Lung (tissue), 12 donors: ENCODE data around the gene RASAL2. TPM values are rescaled to one million over a fixed set of nuclear protein-coding genes. Genes with fewer than 3 reads are reported as not detected.

Source experiments
- ATAC-seq: fragments of 200-7000 bp; cut with Tn5 transposase; one replicate; pipeline ENCODE4 v1.9.1; 2020; ENCODE audit warnings: moderate number of reproducible peaks; ENCODE audit not compliant: insufficient read depth, low FRiP score
- DNase-seq, 3 donors: peaks; one replicate each; pipeline ENCODE4 v3.0.0-alpha.2; 2013 to 2017
- H3K27ac ChIP-seq, 2 donors: one replicate each; pipeline ENCODE4 v1.5.1; 2013; ENCODE audit warnings: mild to moderate bottlenecking in 2 of 2, moderate library complexity in 2 of 2, control low read depth in 1 of 2, inconsistent platforms in 1 of 2, low read depth in 1 of 2, low read length in 1 of 2
- H3K27me3 ChIP-seq, 3 donors: one replicate each; pipeline ENCODE4 v1.5.1; 2013; ENCODE audit warnings: low read length in 2 of 3; ENCODE audit not compliant: control insufficient read depth in 3 of 3, insufficient read depth in 3 of 3
- H3K36me3 ChIP-seq, 4 donors: one replicate each; pipeline ENCODE4 v1.5.1; 2013; ENCODE audit warnings: low read length in 4 of 4, mild to moderate bottlenecking in 1 of 4, moderate library complexity in 1 of 4; ENCODE audit not compliant: control insufficient read depth in 4 of 4, insufficient read depth in 4 of 4
- H3K4me1 ChIP-seq, 5 donors: one replicate each; pipeline ENCODE4 v1.5.1; 2013; ENCODE audit warnings: low read length in 5 of 5, mild to moderate bottlenecking in 2 of 5, moderate library complexity in 1 of 5; ENCODE audit not compliant: control insufficient read depth in 5 of 5, insufficient read depth in 5 of 5
- H3K4me3 ChIP-seq: one replicate; pipeline ENCODE4 v1.5.1; 2013; ENCODE audit warnings: mild to moderate bottlenecking, control low read depth, moderate library complexity
- H3K9ac ChIP-seq, 2 donors: one replicate each; pipeline ENCODE4 v1.5.1; 2013; ENCODE audit warnings: low read length in 2 of 2, control low read depth in 1 of 2; ENCODE audit not compliant: insufficient read depth in 1 of 2
- H3K9me3 ChIP-seq, 4 donors: one replicate each; pipeline ENCODE4 v1.5.1; 2013; ENCODE audit warnings: low read length in 3 of 4, mild to moderate bottlenecking in 1 of 4, moderate library complexity in 1 of 4; ENCODE audit not compliant: control insufficient read depth in 4 of 4, insufficient read depth in 3 of 4
- WGBS, 2 donors: extraction: QIAGEN DNeasy Blood & Tissue Kit; methylation state at CpG; one replicate each; pipeline ENCODE4 v1.1.7; 2013; 5-methylcytosine and 5-hydroxymethylcytosine counted together
- polyA plus RNA-seq, 2 donors: library from polyadenylated mRNA; stranded (reverse); fragments of 200-250 nt; gene quantifications; one replicate each; pipeline ENCODE4 v1.2.1, GENCODE V29; 2013
- total RNA-seq, 2 donors: library from RNA; depleted of rRNA in 1 of 2; stranded (reverse); fragments of >200 nt in 1 of 2; gene quantifications; one replicate each; pipeline ENCODE4 v1.2.1, GENCODE V29; 2014 to 2021
- TF ChIP-seq, protein P1 (sequence below): IDR thresholded peaks from 2 replicates; pipeline ENCODE4 v1.5.1; 2012; ENCODE audit warnings: mild to moderate bottlenecking; ENCODE audit errors: control extremely low read depth, extremely low read depth
- donor health status: control.
- donor health status: control.
- donor health status: Bipolar disorder and iron deficiency.
- donor health status: healthy.
- donor health status: DM: yes; HTN: yes; CAD: no.

RASAL2 gene
- total and polyA plus RNA-seq, 4 donors: 4.9 to 34.8 (median 15.8) TPM

GRCh38 chr1:178492341-178492740 lies 398.4 kb downstream of the RASAL2 start:
- H3K36me3 ChIP-seq: no peaks in the 10 kb centered on the region
- H3K27ac ChIP-seq: no peak overlapping the region
- H3K9ac ChIP-seq: no peak overlapping the region
- DNase-seq (no peak), ATAC-seq (no peak)
- no peaks in the 10 kb centered on the region for H3K27me3 ChIP-seq
- H3K4me3 ChIP-seq: no peak overlapping the region
- H3K4me1 ChIP-seq: peaks cover 0 to 3% (median 0%) of the 10 kb centered on the region in 5 donors
- TF ChIP-seq, protein P1, sequence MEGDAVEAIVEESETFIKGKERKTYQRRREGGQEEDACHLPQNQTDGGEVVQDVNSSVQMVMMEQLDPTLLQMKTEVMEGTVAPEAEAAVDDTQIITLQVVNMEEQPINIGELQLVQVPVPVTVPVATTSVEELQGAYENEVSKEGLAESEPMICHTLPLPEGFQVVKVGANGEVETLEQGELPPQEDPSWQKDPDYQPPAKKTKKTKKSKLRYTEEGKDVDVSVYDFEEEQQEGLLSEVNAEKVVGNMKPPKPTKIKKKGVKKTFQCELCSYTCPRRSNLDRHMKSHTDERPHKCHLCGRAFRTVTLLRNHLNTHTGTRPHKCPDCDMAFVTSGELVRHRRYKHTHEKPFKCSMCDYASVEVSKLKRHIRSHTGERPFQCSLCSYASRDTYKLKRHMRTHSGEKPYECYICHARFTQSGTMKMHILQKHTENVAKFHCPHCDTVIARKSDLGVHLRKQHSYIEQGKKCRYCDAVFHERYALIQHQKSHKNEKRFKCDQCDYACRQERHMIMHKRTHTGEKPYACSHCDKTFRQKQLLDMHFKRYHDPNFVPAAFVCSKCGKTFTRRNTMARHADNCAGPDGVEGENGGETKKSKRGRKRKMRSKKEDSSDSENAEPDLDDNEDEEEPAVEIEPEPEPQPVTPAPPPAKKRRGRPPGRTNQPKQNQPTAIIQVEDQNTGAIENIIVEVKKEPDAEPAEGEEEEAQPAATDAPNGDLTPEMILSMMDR: no peak
- H3K9me3 ChIP-seq: no peaks in the 10 kb centered on the region
- WGBS, 2 donors: 90 to 94% methylated on average over 11 of the region's 11 CpGs

DNA sequence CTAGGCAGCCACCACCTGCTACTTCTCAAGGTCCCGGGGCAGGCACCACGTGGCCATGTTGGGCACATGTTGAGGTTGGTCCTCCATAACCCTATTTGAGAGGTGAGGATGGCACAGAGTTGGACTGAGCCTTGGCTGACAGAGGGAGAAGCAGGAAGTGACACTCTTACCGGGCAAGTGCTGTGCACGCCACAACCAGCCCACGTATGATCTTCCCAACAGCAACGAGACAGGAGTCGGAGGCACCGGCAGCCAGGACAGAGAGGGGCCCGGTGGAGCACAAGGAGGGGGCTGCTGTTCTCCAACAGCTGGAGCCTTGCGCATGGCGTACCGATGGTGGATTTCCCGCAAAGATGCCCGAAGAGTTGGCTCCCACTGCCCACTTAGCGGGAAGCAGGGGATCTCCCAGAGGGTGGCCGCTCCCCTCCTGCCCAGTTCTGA lies 399.4 kb downstream of the RASAL2 start:
- Histone ChIP-seq H3K9ac (no peak overlapping the region), H3K9me3 (no peaks in the 10 kb centered on the region), H3K4me1 (no peaks in the 10 kb centered on the region), H3K36me3 (no peaks in the 10 kb centered on the region), H3K27me3 (no peaks in the 10 kb centered on the region), H3K27ac (no peak overlapping the region), H3K4me3 (no peak overlapping the region)
- DNase-seq: no peak
- TF ChIP-seq, protein P1: no peak
- 92 to 95% methylated on average over 16 of the region's 16 CpGs for WGBS, 2 donors
- ATAC-seq: no peak

DNA sequence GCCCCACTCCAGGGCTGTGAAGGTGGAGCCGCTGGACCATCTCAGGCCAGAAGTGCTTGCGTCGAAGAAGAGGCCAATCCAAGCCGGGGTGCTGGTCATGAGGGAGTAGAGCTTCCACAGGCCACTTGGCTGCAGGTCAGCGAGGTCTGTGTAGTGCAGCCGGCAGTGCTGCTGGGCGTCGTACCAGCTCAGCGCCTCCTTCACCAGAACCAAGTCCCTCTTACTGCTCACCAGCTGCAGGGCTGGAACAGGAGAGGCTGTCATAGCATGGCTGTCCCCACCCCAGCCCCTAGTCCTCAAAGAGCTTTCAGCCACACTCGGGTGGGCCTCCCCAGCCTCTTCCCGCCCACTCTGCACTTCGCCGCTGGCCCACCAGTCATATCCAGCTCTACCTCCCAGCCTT lies 400.7 kb downstream of the RASAL2 start:
- TF ChIP-seq, protein P1: no peak
- H3K9ac ChIP-seq: no peak overlapping the region
- 96% methylated on average over 13 of the region's 13 CpGs for whole genome bisulfite sequencing, 2 donors

DNA sequence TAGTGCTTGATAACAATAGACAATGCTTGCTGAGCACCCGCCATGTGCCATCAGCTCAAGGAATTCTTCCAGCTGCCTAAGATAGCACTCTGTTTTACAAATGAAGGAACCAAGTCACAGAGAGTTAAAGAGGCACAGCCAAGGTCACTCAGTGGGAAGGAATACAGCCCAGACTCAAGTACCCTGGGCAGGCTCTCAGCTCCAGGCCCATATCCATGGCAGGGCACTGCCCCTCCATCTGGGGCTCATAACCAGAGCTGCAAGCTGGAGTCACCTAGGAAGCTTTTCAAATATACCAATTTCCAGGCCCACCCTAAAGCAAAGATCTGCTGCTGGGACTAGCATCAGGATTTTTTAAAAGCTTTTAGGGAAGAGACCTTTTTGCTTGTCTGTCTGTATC lies 401.3 kb downstream of the RASAL2 start:
- no peaks in the 10 kb centered on the region for H3K27me3 ChIP-seq
- DNase-seq: no peak
- 96 to 100% methylated on average over 1 of the region's 1 CpG for WGBS, 2 donors
- peaks cover 0 to 2% (median 0%) of the 10 kb centered on the region in 5 donors for H3K4me1 ChIP-seq
- ATAC-seq: no peak
- TF ChIP-seq, protein P1: no peak
- no peak overlapping the region for H3K9ac ChIP-seq
- H3K36me3 ChIP-seq: no peaks in the 10 kb centered on the region
- no peak overlapping the region for H3K4me3 ChIP-seq
- H3K9me3 ChIP-seq: no peaks in the 10 kb centered on the region
- H3K27ac ChIP-seq: no peak overlapping the region

More for the DNA sequence above, 400.7 kb downstream of the RASAL2 start:
- Histone ChIP-seq H3K4me1 (peaks cover 0 to 1% (median 0%) of the 10 kb centered on the region in 5 donors), H3K36me3 (no peaks in the 10 kb centered on the region), H3K4me3 (no peak overlapping the region), H3K27me3 (no peaks in the 10 kb centered on the region), H3K9me3 (no peaks in the 10 kb centered on the region), H3K27ac (no peak overlapping the region)
- ATAC-seq (no peak), DNase-seq (no peak)
